Smooth muscle cell (in vitro differentiated cells): ENCODE measurements around the gene CERS6. TPM values are rescaled to one million over a fixed set of nuclear protein-coding genes. Genes with fewer than 3 reads are reported as not detected.

Source experiments
- DNase-seq: peaks from one replicate; lab custom pipeline; 2025; ENCODE audit not compliant: unreplicated experiment; lab: John Stamatoyannopoulos, UW
- H2AFZ ChIP-seq: fragments of 200-600 bp; sonication (generic); 2 replicates; pipeline ENCODE4 v1.6.0; 2016; ENCODE audit warnings: antibody characterized with exemption, low read depth, mild to moderate bottlenecking
- H3F3A ChIP-seq: fragments of 200-600 bp; sonication (generic); 2 replicates; pipeline ENCODE4 v1.6.0; 2017; ENCODE audit warnings: antibody characterized with exemption, low read depth
- H3K27ac ChIP-seq: fragments of 200-600 bp; sonication (generic); 2 replicates; pipeline ENCODE4 v1.5.1; 2016; ENCODE audit warnings: low read depth, mild to moderate bottlenecking
- H3K27me3 ChIP-seq: fragments of 200-600 bp; sonication (generic); 2 replicates; pipeline ENCODE4 v1.6.1; 2016; ENCODE audit warnings: low read depth, mild to moderate bottlenecking
- H3K36me3 ChIP-seq: fragments of 200-600 bp; sonication (generic); 2 replicates; pipeline ENCODE4 v1.5.1; 2016; ENCODE audit warnings: low read depth
- H3K4me1 ChIP-seq: fragments of 200-600 bp; sonication (generic); 2 replicates; pipeline ENCODE4 v1.5.1; 2016; ENCODE audit warnings: low read depth
- H3K4me2 ChIP-seq: fragments of 200-600 bp; sonication (generic); 2 replicates; pipeline ENCODE4 v1.6.0; 2016; ENCODE audit warnings: mild to moderate bottlenecking
- H3K4me3 ChIP-seq: fragments of 200-600 bp; sonication (generic); 2 replicates; pipeline ENCODE4 v1.5.1; 2016; ENCODE audit warnings: mild to moderate bottlenecking
- H3K79me2 ChIP-seq: fragments of 200-600 bp; sonication (generic); 2 replicates; pipeline ENCODE4 v1.6.0; 2016; ENCODE audit warnings: low read depth, mild to moderate bottlenecking
- H3K9ac ChIP-seq: fragments of 200-600 bp; sonication (generic); 2 replicates; pipeline ENCODE4 v1.6.0; 2016; ENCODE audit warnings: low read depth
- H3K9me3 ChIP-seq: fragments of 200-600 bp; sonication (generic); replicated peaks from 2 replicates; pipeline ENCODE4 v1.5.1; 2016; ENCODE audit warnings: low read depth
- H4K20me1 ChIP-seq: fragments of 200-600 bp; sonication (generic); 2 replicates; pipeline ENCODE4 v1.6.0; 2016; ENCODE audit warnings: low read depth
- CTCF ChIP-seq: fragments of 200-600 bp; sonication (generic); IDR thresholded peaks from 2 replicates; pipeline ENCODE4 v1.5.1; 2017; ENCODE audit warnings: borderline replicate concordance, mild to moderate bottlenecking, antibody characterized with exemption; ENCODE audit not compliant: insufficient read depth, poor library complexity, severe bottlenecking
- WGBS: methylation state at CpG from one replicate; pipeline ENCODE4 v1.1.7; 2016; ENCODE audit warnings: low lambda C conversion rate; 5-methylcytosine and 5-hydroxymethylcytosine counted together
- polyA plus RNA-seq: library from polyadenylated mRNA; unstranded; fragments of >200 nt; fragmentation: Nextera tagmentation; extraction: Ambion mirVana; gene quantifications from 2 replicates; pipeline ENCODE4 v1.2.1, GENCODE V29; 2016
- total RNA-seq: library from RNA; depleted of rRNA; stranded (reverse); fragments of >200 nt; gene quantifications from 2 replicates; pipeline ENCODE4 v1.2.3, GENCODE V29; 2014

CERS6 gene
- total and polyA plus RNA-seq, 2 experiments from 2014 or later: 9.2 to 26.6 TPM

- no peaks in the 10 kb centered on the region for H3K79me2 ChIP-seq
- WGBS: 76% methylated on average over 4 of the region's 4 CpGs
- no peak for TF ChIP-seq CTCF
- H3F3A ChIP-seq: no peaks in the 10 kb centered on the region
- peaks cover 27% of the 10 kb centered on the region for H3K4me1 ChIP-seq
- H3K4me2 ChIP-seq: no peak overlapping the region
- no peaks in the 10 kb centered on the region for H3K27me3 ChIP-seq
- H3K36me3 ChIP-seq: no peaks in the 10 kb centered on the region
- no peak overlapping the region for H2AFZ ChIP-seq
- no peaks in the 10 kb centered on the region for H4K20me1 ChIP-seq
- no peaks in the 10 kb centered on the region for H3K9me3 ChIP-seq
- H3K9ac ChIP-seq: no peak overlapping the region
- no peak overlapping the region for H3K4me3 ChIP-seq
- no peak for DNase-seq
- no peak overlapping the region for H3K27ac ChIP-seq
Measured at GRCh38 chr2:168658706-168659105, 202.6 kb downstream of the CERS6 start.

DNA sequence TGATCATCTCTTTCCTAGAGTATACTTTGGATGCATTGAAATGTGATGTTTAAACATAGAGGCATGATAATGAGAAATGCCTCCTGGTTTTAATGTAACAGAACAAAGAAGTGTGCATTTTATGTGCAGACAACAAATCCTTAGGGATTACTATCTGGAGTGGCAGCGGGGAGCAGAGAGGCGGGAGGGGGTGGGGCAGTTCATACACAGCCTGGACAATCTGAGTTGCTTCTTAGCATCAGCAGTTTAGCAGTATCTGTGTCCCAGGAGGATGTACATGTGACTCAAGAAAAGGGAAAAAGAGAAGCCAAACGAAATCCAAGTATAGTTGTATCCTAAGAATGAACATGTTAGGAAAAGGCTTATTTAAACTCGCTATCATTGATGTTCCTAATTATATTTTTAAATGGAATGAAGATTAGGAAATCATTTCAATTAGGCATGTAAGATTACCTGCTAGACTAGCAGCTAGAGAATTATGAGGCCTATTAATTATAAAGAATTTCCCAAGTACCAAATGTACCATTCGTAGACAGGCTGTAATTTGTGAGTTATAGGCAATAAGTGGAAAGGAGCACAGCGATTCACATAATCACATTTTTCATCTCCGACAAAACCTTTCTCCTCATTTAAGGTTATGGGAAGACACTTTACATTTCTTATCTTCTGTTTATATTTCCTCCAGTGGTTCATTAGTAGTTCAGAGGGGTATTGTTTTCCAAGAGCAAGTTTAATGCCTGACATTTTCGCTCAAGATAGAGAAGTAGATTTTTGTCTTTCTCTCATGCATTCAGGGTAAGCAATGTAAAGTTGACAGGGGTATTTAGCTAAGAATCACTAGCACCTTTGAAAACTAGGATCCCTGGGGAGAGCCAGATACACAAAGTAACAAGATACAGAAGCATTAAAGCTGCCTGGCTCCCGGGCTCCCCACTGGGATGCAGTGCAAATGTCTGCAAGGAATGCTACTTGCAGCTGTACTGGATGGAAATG lies 205.1 kb downstream of the CERS6 start:
- H3K79me2 ChIP-seq: no peaks in the 10 kb centered on the region
- no peak for DNase-seq
- H3K4me1 ChIP-seq: peaks cover 31% of the 10 kb centered on the region
- H3F3A ChIP-seq: no peaks in the 10 kb centered on the region
- no peaks in the 10 kb centered on the region for H3K36me3 ChIP-seq
- no peak overlapping the region for H3K9ac ChIP-seq
- no peak overlapping the region for H3K4me3 ChIP-seq
- H3K27ac ChIP-seq: no peak overlapping the region
- TF ChIP-seq CTCF: no peak
- H3K27me3 ChIP-seq: no peaks in the 10 kb centered on the region
- peak overlapping the region; percentile 22 for H3K4me2 ChIP-seq
- H2AFZ ChIP-seq: no peak overlapping the region
- 22% methylated on average over 9 of the region's 9 CpGs for WGBS
- H4K20me1 ChIP-seq: no peaks in the 10 kb centered on the region
- H3K9me3 ChIP-seq: no peaks in the 10 kb centered on the region

GRCh38 chr2:168661863-168662256 lies 205.8 kb downstream of the CERS6 start:
- WGBS: 57% methylated on average over 3 of the region's 3 CpGs
- H3K9me3 ChIP-seq: no peaks in the 10 kb centered on the region
- H3K27ac ChIP-seq: no peak overlapping the region
- TF ChIP-seq CTCF: no peak
- no peak overlapping the region for H3K4me2 ChIP-seq
- H3K9ac ChIP-seq: no peak overlapping the region
- H3K4me1 ChIP-seq: peaks cover 31% of the 10 kb centered on the region
- H3K79me2 ChIP-seq: no peaks in the 10 kb centered on the region
- no peaks in the 10 kb centered on the region for H4K20me1 ChIP-seq
- DNase-seq: no peak
- no peaks in the 10 kb centered on the region for H3K27me3 ChIP-seq
- H3F3A ChIP-seq: no peaks in the 10 kb centered on the region
- no peak overlapping the region for H2AFZ ChIP-seq
- H3K36me3 ChIP-seq: no peaks in the 10 kb centered on the region
- H3K4me3 ChIP-seq: no peak overlapping the region
